OCI-LY1 (cell line): ENCODE measurements around the gene DAPK2.

Experiments
- CTCF ChIP-seq: fragments of 200-600 bp; sonication (generic), shearing (Covaris generic); IDR thresholded peaks from 2 replicates; pipeline ENCODE4 v1.5.1; 2017; ENCODE audit warnings: mild to moderate bottlenecking, antibody characterized with exemption, low read length, moderate library complexity, mixed read lengths
- EZH2 ChIP-seq: fragments of 200-600 bp; sonication (generic), shearing (Covaris generic); IDR thresholded peaks from 2 replicates; pipeline ENCODE4 v1.8.0; 2017; ENCODE audit warnings: borderline replicate concordance, mixed run types, mild to moderate bottlenecking, antibody characterized with exemption, low read length, moderate library complexity, mixed read lengths

- TF ChIP-seq CTCF = no peak
- no peak for TF ChIP-seq EZH2
Observed at GRCh38 chr15:63948436-63948835, 97.8 kb downstream of the DAPK2 start.
